Measurements from ENCODE around the gene UFM1.

GRCh38 chr13:38399535-38399934 is 49.9 kb downstream of the UFM1 start:
- TF ChIP-seq CTCF (IDR thresholded peaks at IDR 0.05; ENCODE audit: insufficient read depth, low read depth, low read length), result no peak
- no peak for TF ChIP-seq EZH2 (IDR thresholded peaks at IDR 0.05; ENCODE audit: insufficient read depth, low read length)

Data from astrocyte (in vitro differentiated cells and primary cell).